Activated CD4-positive, alpha-beta T cell treated with anti-CD3 and anti-CD28 coated beads for 36 hours (primary cell): ENCODE data around the gene CCDC92. TPM values are rescaled to one million over a fixed set of nuclear protein-coding genes. Genes with fewer than 3 reads are reported as not detected.

Experiments
- ATAC-seq: fragments of 200-7000 bp; cut with Tn5 transposase; one replicate; pipeline ENCODE4 v1.10.0; 2021; ENCODE audit warnings: mild to moderate bottlenecking, moderate library complexity
- CTCF ChIA-PET: fragments of 350-600 bp; sonication (Branson Sonifier 250); formaldehyde crosslinking; loops from one replicate; lab custom pipeline; 2021; ENCODE audit warnings: antibody characterized with exemption; lab: Charles Lee
- POLR2A ChIA-PET: fragments of 350-600 bp; sonication (Branson Sonifier 250); formaldehyde crosslinking; loops from one replicate; lab custom pipeline; 2021; ENCODE audit warnings: antibody characterized with exemption, inconsistent platforms; lab: Charles Lee
- DNase-seq: peaks from one replicate; pipeline ENCODE4 v3.0.0-alpha.2; 2020
- H3K27ac Mint-ChIP-seq: one replicate; pipeline ENCODE4 v1.8.0; 2021; ENCODE audit warnings: mixed read lengths
- H3K27me3 Mint-ChIP-seq: one replicate; pipeline ENCODE4 v1.8.0; 2021; ENCODE audit warnings: mixed read lengths
- H3K36me3 Mint-ChIP-seq: one replicate; pipeline ENCODE4 v1.8.0; 2021; ENCODE audit warnings: low read depth, mixed read lengths
- H3K4me1 Mint-ChIP-seq: one replicate; pipeline ENCODE4 v1.8.0; 2021; ENCODE audit warnings: mixed read lengths
- H3K4me3 Mint-ChIP-seq: one replicate; pipeline ENCODE4 v1.8.0; 2021; ENCODE audit warnings: mild to moderate bottlenecking, moderate library complexity, mixed read lengths
- H3K9me3 Mint-ChIP-seq: one replicate; pipeline ENCODE4 v1.8.0; 2021; ENCODE audit warnings: low read depth, mixed read lengths
- intact Hi-C, 2 experiments: fragments of 100-400 bp; cut with DNase I in 1 of 2; cut with micrococcal nuclease in 1 of 2; formaldehyde crosslinking; loops; one replicate each; pipeline versions ENCODE4 v1.14.2 to v1.15.1; 2022 to 2024; cut with DNase I, micrococcal nuclease
- total RNA-seq, 2 experiments: library from RNA; stranded (reverse); gene quantifications; one replicate each; pipeline ENCODE4 v1.2.3, GENCODE V29; 2021

The CCDC92 gene
- total RNA-seq, 2 experiments from 2014 or later = 8.7 to 11.0 TPM

GRCh38 chr12:123958876-123959275 is 13.8 kb downstream of the CCDC92 start:
- DNase-seq (no peak), ATAC-seq (no peak)
- intact Hi-C loops = no loop called here
- no peaks in the 10 kb centered on the region for H3K9me3 Mint-ChIP-seq
- H3K4me1 Mint-ChIP-seq = no peaks in the 10 kb centered on the region
- ChIA-PET POLR2A (no interaction called here), CTCF (no interaction called here)
- no peak overlapping the region for H3K27ac Mint-ChIP-seq
- no peak overlapping the region for H3K4me3 Mint-ChIP-seq
- no peaks in the 10 kb centered on the region for H3K27me3 Mint-ChIP-seq
- H3K36me3 Mint-ChIP-seq = no peaks in the 10 kb centered on the region

DNA sequence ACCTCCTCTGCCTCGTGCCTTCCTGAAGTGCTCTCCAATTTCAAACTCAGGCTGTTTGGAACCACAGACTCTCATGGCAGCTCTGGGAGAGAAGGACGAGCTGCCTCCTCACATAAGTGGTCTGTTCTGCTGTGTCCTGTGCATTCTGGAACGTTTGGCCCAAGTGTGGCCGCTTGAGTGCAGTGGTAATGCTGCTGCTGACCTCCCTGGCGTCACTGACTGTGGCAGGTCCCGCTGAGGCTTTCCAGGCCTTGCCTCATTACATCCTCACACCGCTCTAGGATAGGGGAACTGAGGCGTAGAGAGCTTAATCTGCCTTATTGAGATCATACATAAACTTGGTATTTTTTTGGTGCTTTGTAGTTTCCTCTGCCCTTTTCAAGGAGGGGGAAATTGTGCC is 14.2 kb downstream of the CCDC92 start:
- Mint-ChIP-seq H3K4me3 (no peak overlapping the region), H3K27me3 (no peaks in the 10 kb centered on the region), H3K9me3 (no peaks in the 10 kb centered on the region), H3K4me1 (no peaks in the 10 kb centered on the region), H3K27ac (no peak overlapping the region), H3K36me3 (no peaks in the 10 kb centered on the region)
- intact Hi-C loops = no loop called here
- DNase-seq = no peak
- POLR2A ChIA-PET = no interaction called here
- ATAC-seq = no peak
- CTCF ChIA-PET = no interaction called here

- H3K4me1 Mint-ChIP-seq = no peaks in the 10 kb centered on the region
- DNase-seq = no peak
- H3K27ac Mint-ChIP-seq = no peak overlapping the region
- H3K4me3 Mint-ChIP-seq = no peak overlapping the region
- ChIA-PET POLR2A (no interaction called here), CTCF (interaction anchor here (0.6 to 1.9 kb wide), 4 partner anchors 18 to 72 kb away, joined by 3 to 11 read pairs (median 4); no protein-coding TSS in a partner anchor)
- ATAC-seq = no peak
- H3K27me3 Mint-ChIP-seq = no peaks in the 10 kb centered on the region
- H3K9me3 Mint-ChIP-seq = no peaks in the 10 kb centered on the region
- H3K36me3 Mint-ChIP-seq = no peaks in the 10 kb centered on the region
- intact Hi-C loops = no loop called here
Observed at GRCh38 chr12:123957196-123957595, 15.4 kb downstream of the CCDC92 start.

DNA sequence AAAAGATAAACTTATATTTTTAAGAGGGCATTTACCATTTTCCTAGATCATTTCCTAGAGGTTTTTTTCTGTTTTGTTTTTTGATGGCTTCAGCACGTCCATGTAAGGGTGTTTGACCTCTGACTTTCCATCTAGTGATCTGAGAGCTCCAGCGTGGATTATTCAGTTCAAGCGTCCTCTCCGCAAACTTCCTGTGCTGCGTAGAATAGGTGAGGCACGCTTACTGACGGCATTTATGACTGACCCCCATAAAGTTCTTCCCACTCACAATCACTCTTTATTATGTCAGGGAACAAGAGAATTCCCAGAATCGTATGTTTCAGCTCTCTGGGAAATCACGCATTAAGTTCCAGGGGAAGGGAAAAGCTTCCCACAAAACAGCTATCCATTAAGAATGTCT is 16.4 kb downstream of the CCDC92 start:
- H3K4me1 Mint-ChIP-seq = no peaks in the 10 kb centered on the region

DNA sequence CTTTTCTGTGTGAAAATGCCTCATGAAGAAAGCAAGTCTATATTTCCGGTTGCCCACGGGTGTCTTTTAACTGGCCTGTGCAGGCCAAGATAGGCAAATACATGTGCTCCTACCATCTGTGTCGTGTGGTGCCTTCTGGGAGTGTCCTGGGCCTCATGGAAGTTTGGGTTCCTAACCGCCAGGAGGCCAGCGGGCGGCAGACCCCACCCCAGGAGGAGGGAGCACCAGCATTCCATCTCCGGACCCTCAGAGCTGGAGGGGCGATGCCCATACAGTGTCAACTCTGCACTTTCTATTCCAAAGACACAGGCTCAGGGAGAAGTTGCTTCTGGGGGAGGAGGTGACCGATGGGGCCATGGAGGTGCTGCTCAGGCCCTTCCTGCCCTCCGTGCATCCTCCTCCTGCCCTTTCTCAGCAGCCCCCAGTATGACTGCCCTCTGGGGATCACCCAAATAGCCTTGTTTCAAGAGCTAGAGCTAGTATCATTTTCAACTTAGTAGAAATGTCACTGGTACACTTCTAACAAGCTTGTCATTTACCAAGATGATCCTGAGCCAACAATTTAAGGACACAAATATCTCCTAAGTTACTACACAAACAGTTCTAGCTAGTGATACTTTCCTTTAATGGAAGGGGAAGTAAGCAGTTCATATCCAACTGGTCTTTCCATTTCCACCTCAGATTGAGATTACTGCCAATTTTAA is 17.8 kb downstream of the CCDC92 start:
- Mint-ChIP-seq H3K27me3 (no peaks in the 10 kb centered on the region), H3K4me1 (no peaks in the 10 kb centered on the region), H3K9me3 (no peaks in the 10 kb centered on the region), H3K27ac (no peak overlapping the region), H3K4me3 (no peak overlapping the region), H3K36me3 (no peaks in the 10 kb centered on the region)
- CTCF ChIA-PET = interaction anchor here (0.7 to 1.4 kb wide), 2 partner anchors 49 to 313 kb away, joined by 3 to 6 read pairs; no protein-coding TSS in a partner anchor
- ATAC-seq (no peak), DNase-seq (no peak)
- POLR2A ChIA-PET = no interaction called here
- intact Hi-C loops = no loop called here

More for the DNA sequence above, 16.4 kb downstream of the CCDC92 start:
- DNase-seq (no peak), ATAC-seq (no peak)
- no peaks in the 10 kb centered on the region for H3K27me3 Mint-ChIP-seq
- H3K9me3 Mint-ChIP-seq = no peaks in the 10 kb centered on the region
- H3K36me3 Mint-ChIP-seq = no peaks in the 10 kb centered on the region
- ChIA-PET CTCF (interaction anchor here (0.5 to 1.9 kb wide), 2 partner anchors 8 to 17 kb away, joined by 3 to 11 read pairs; no protein-coding TSS in a partner anchor), POLR2A (no interaction called here)
- intact Hi-C loops = no loop called here
- H3K27ac Mint-ChIP-seq = no peak overlapping the region
- H3K4me3 Mint-ChIP-seq = no peak overlapping the region

GRCh38 chr12:123952037-123952436 is 20.6 kb downstream of the CCDC92 start:
- POLR2A ChIA-PET = no interaction called here
- no peak for ATAC-seq
- Mint-ChIP-seq H3K36me3 (no peaks in the 10 kb centered on the region), H3K4me3 (no peak overlapping the region), H3K9me3 (no peaks in the 10 kb centered on the region), H3K27ac (no peak overlapping the region), H3K27me3 (no peaks in the 10 kb centered on the region), H3K4me1 (no peaks in the 10 kb centered on the region)
- no peak for DNase-seq
- CTCF ChIA-PET = interaction anchor here (0.6 kb wide), 1 partner anchor 79 kb away, joined by 3 read pairs; no protein-coding TSS in a partner anchor
- intact Hi-C loops = no loop called here

- ChIA-PET POLR2A (no interaction called here), CTCF (no interaction called here)
- no peaks in the 10 kb centered on the region for H3K36me3 Mint-ChIP-seq
- H3K27ac Mint-ChIP-seq = no peak overlapping the region
- H3K4me3 Mint-ChIP-seq = no peak overlapping the region
- no peaks in the 10 kb centered on the region for H3K4me1 Mint-ChIP-seq
- ATAC-seq = no peak
- H3K9me3 Mint-ChIP-seq = no peaks in the 10 kb centered on the region
- no peaks in the 10 kb centered on the region for H3K27me3 Mint-ChIP-seq
- intact Hi-C loops = no loop called here
- DNase-seq = no peak
Observed at GRCh38 chr12:123951467-123951866, 21.2 kb downstream of the CCDC92 start.

DNA sequence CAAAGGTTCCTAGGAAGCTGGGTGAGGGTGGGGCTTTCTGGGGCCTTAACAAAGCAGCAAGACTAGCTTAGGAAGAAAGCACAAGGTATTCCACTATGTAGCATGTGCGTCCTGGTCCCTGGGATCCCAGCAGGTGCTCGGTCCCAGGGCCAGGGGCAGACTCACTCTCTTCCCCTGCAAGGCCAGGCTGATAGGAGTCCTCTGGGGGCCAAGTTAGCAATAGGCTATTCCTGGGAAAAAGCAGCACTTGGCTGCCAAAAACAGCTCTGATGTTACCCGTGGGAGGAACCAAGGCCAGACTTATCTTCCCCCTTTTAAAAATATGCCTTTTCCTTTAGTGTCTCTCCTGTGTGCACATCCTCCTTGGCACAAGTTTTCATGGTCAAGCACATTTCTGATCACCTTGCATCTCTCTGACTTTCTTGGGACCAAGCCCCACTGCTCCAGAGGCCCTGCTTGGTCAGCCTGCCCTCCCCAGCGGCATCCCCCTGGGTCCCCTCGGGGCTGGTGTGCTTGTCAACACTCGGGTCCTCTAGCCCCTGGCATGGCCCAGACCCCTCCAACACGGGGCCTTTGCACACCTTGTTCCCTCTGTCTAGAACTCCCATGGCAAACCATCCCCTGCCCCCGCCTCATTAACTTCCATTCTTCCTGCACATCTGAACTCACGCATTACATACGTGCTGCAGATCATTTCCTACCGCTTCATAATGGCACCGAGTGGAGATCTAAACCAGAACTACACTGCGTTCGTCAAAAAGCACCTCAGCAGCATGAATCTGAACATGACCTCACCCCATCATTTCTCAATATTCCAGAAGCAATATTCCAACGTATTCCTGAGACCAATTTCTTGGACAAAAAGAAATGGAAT is 21.9 kb downstream of the CCDC92 start:
- Mint-ChIP-seq H3K27ac (no peak overlapping the region), H3K36me3 (no peaks in the 10 kb centered on the region), H3K4me3 (no peak overlapping the region), H3K4me1 (no peaks in the 10 kb centered on the region), H3K27me3 (no peaks in the 10 kb centered on the region), H3K9me3 (no peaks in the 10 kb centered on the region)
- ATAC-seq = no peak
- no peak for DNase-seq
- intact Hi-C loops = no loop called here
- POLR2A ChIA-PET = no interaction called here
- CTCF ChIA-PET = no interaction called here

DNA sequence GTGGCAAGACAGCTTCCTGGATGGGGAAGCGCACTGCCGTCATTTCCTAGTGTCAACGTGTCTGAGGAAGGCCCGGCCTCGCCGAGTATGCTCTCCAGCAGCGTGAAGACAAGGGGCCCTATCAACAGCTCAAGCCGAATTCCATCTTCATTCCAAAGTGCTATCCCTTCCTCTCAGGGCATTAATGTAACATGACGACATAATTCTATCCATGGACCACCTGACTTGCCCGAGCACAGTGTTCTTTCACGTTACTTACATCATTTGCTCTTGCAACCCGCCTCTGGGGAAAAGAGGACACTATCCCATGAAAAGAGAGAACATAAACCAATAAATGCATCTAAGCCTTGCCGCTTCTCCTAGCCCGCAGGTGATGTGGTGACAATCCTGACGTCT is 22.9 kb downstream of the CCDC92 start:
- Mint-ChIP-seq H3K4me1 (no peaks in the 10 kb centered on the region), H3K36me3 (no peaks in the 10 kb centered on the region), H3K9me3 (no peaks in the 10 kb centered on the region), H3K27me3 (no peaks in the 10 kb centered on the region), H3K27ac (no peak overlapping the region), H3K4me3 (no peak overlapping the region)
- ChIA-PET CTCF (interaction anchor here (0.7 kb wide), 1 partner anchor 37 kb away, joined by 3 read pairs; no protein-coding TSS in a partner anchor), POLR2A (no interaction called here)
- DNase-seq (no peak), ATAC-seq (no peak)
- intact Hi-C loops = no loop called here

DNA sequence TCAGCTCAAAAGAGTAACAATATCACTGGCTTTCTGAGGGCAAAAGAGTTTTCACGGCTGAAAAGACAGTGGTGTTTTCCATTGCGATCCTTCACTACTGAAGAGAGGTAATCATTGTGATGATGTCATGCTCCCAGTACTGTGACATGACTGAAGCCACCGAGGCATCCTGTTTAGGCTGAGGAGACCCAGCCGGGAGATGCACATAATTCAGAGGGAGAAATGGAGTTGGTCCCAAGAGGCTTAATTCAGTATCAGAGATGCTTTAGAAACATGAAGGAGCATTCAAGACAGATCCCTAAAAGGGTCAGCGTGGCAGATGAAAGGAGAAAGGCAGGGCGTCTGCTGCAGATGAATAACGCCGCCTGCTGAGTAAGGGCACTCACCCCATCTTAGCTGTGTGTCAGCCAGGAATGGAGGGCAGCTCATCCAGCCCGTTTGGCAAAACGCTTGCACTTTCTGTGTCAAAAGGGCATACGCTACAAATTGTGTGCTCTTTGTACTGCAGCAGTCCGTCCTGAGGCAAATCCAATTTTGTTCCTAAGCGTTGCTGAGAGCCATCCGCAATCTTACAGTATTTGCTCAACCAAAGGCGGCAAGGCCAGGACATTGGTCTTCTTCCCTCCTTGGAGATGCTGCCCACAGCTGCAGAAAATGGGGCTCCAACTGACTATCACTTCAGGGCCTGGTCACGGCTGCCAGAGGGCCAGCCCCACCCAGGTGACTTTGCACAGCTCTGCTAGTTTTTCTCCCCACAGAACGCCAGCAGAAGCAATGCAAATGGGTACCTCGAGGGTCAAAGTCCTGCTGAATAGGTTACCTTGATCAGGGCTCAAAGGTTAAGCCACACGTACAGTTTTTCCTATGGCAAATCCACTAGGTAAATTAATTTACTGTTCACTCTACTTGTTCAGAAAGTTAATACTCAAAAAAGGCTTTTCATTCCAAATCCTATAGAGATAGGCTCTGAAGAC is 23.5 kb downstream of the CCDC92 start:
- H3K4me1 Mint-ChIP-seq = no peaks in the 10 kb centered on the region

DNA sequence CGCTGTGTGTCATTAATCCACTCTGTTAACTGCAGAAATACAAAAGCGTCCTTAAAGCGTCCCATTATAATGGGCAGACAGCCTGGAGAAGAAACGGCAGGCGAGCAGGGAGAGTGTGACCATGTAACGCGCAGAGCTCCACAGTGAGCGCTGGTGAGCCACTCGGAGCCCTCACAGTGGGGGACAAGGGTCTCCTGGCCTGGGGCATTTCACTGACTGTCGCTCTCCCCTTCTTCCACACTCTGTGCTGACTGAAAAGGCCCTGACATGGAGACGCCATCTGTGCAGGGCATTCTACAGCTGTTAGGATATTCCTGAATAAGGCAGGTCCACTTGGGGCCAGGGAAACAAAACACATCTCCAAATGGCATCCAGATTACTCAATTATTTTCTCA is 24.2 kb downstream of the CCDC92 start:
- Mint-ChIP-seq H3K27ac (no peak overlapping the region), H3K9me3 (no peaks in the 10 kb centered on the region), H3K27me3 (no peaks in the 10 kb centered on the region), H3K4me1 (no peaks in the 10 kb centered on the region), H3K4me3 (no peak overlapping the region), H3K36me3 (no peaks in the 10 kb centered on the region)
- ATAC-seq (no peak), DNase-seq (no peak)
- CTCF ChIA-PET = interaction anchor here (0.5 kb wide), 1 partner anchor 240 kb away, joined by 3 read pairs; no protein-coding TSS in a partner anchor
- POLR2A ChIA-PET = no interaction called here
- intact Hi-C loops = no loop called here

More for the DNA sequence above, 23.5 kb downstream of the CCDC92 start:
- intact Hi-C loops = no loop called here
- DNase-seq (no peak), ATAC-seq (no peak)
- POLR2A ChIA-PET = no interaction called here
- CTCF ChIA-PET = interaction anchor here (0.5 to 0.7 kb wide), 2 partner anchors 38 to 239 kb away, joined by 3 read pairs; no protein-coding TSS in a partner anchor
- H3K9me3 Mint-ChIP-seq = no peaks in the 10 kb centered on the region
- no peaks in the 10 kb centered on the region for H3K36me3 Mint-ChIP-seq
- no peaks in the 10 kb centered on the region for H3K27me3 Mint-ChIP-seq
- no peak overlapping the region for H3K27ac Mint-ChIP-seq
- H3K4me3 Mint-ChIP-seq = no peak overlapping the region
